B cell (primary cell): ENCODE results near the gene OR51G1.

Experiments
- EZH2 ChIP-seq: IDR thresholded peaks from 2 replicates; pipeline ENCODE4 v1.6.1; 2012; ENCODE audit warnings: borderline replicate concordance, low read depth, mild to moderate bottlenecking, moderate library complexity, low read length; ENCODE audit not compliant: insufficient read depth, poor library complexity, severe bottlenecking
- TF ChIP-seq, protein P1 (sequence below): fragments of 200-600 bp; IDR thresholded peaks from one replicate; pipeline ENCODE4 v1.8.0; 2022; ENCODE audit warnings: antibody characterized with exemption, mild to moderate bottlenecking

DNA sequence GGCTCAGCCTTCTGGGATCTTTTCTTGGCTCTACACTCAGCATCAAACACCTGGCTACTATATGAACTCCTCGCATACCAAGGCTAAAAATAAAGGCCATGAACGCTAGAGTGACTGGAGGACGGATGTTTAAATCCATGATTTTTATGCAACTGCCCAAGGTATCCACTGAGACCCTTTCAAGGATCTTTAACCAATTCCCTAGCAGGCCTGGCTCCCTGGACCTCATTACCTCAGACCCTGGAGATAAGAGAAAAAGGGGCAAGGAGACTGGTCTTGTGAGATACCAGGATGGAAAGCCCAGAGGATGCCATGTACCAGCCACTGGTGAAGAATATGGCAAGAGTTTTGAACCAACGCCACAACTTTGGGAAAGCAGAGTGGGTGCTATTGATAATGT is 4.9 kb downstream of the OR51G1 start, which contains the start of gene OR51G2:
- TF ChIP-seq, protein P1, sequence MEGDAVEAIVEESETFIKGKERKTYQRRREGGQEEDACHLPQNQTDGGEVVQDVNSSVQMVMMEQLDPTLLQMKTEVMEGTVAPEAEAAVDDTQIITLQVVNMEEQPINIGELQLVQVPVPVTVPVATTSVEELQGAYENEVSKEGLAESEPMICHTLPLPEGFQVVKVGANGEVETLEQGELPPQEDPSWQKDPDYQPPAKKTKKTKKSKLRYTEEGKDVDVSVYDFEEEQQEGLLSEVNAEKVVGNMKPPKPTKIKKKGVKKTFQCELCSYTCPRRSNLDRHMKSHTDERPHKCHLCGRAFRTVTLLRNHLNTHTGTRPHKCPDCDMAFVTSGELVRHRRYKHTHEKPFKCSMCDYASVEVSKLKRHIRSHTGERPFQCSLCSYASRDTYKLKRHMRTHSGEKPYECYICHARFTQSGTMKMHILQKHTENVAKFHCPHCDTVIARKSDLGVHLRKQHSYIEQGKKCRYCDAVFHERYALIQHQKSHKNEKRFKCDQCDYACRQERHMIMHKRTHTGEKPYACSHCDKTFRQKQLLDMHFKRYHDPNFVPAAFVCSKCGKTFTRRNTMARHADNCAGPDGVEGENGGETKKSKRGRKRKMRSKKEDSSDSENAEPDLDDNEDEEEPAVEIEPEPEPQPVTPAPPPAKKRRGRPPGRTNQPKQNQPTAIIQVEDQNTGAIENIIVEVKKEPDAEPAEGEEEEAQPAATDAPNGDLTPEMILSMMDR = no peak
- no peak for TF ChIP-seq EZH2
